Embryonic facial prominence (tissue), 1 donor: ENCODE measurements around the gene MAGEB1.

Source experiments
- DNase-seq: peaks from one replicate; pipeline ENCODE4 v3.0.0-alpha.2; 2016; ENCODE audit errors: extremely low spot score

MAGEB1 gene

DNA sequence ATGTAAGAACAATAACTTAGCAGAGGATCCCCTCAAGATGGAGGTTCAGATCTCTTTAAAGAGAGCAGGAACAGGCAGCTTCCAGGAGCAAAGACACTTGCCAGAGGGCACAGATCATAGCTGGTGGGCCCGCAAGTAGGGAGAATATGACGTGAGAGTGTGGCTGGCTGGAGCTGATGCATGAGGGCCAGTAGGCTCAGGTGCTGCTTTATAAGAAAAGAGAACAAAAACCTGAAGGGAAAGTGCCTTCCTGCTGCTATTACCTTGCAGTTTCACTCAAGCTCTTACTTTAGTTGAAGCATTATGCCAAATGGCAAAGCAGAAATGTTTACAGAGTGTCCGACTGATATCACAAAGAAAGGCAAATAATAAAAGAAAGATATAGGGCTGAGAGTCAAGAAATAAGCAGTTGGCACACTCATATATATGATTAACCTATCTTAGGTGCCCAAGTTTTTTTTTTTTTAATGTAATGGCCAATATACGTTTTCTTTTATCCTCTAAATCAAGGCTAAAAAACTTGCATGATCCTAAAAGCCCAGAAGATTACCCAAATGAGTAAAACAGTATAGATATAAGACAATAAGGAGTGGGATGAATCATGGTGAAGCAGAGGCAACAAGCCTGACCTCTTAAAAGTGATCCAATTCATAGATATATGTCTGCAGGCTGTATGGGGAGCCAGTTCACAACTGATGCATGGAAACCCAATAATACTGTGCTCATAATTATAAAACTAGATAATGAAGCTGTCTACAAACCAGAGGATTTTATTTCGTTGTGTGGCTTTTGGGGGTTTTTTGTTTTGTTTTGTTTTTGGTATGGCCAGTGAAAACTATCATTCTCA is 49.7 kb downstream of the MAGEB1 start:
- no peak for DNase-seq

- no peak for DNase-seq
These were observed 54.3 kb downstream of the MAGEB1 start for GRCh38 chrX:30301208-30301607.
